CD14-positive monocyte (primary cell): ENCODE results near the gene MNX1. TPM values are rescaled to one million over a fixed set of nuclear protein-coding genes. Genes with fewer than 3 reads are reported as not detected.

Source experiments
- DNase-seq, 3 donors: peaks; one replicate each; pipeline ENCODE4 v3.0.0-alpha.2; 2011 to 2022
- H2AFZ ChIP-seq: 2 replicates; pipeline ENCODE4 v1.6.0; 2012; ENCODE audit warnings: mild to moderate bottlenecking, low read depth, low read length, inconsistent platforms; ENCODE audit not compliant: insufficient read depth, poor library complexity, severe bottlenecking
- H3K27ac ChIP-seq, 2 donors: 1 replicate in 1 of 2; 2 replicates in 1 of 2; pipeline ENCODE4 v1.5.1; 2012 to 2013; ENCODE audit warnings: low read length in 2 of 2, control low read depth in 1 of 2, inconsistent platforms in 1 of 2, low read depth in 1 of 2, mild to moderate bottlenecking in 1 of 2
- H3K27me3 ChIP-seq, 2 donors: one replicate each; pipeline versions ENCODE4 v1.6.0 to v1.6.1; 2011 to 2013; ENCODE audit warnings: low read length in 2 of 2; ENCODE audit not compliant: control insufficient read depth in 2 of 2, insufficient read depth in 2 of 2
- H3K36me3 ChIP-seq, 2 donors: replicated peaks in 1 of 2; 1 replicate in 1 of 2; 2 replicates in 1 of 2; pipeline versions ENCODE4 v1.5.1 to v1.6.1; 2012 to 2013; ENCODE audit warnings: low read length in 2 of 2, control low read depth in 1 of 2, inconsistent platforms in 1 of 2, mild to moderate bottlenecking in 1 of 2; ENCODE audit not compliant: insufficient read depth in 2 of 2, control insufficient read depth in 1 of 2
- H3K4me1 ChIP-seq, 2 donors: 1 replicate in 1 of 2; 2 replicates in 1 of 2; pipeline versions ENCODE4 v1.5.1 to v1.6.1; 2012 to 2013; ENCODE audit warnings: low read length in 2 of 2, control low read depth in 1 of 2, inconsistent platforms in 1 of 2, mild to moderate bottlenecking in 1 of 2, moderate library complexity in 1 of 2; ENCODE audit not compliant: insufficient read depth in 2 of 2, control insufficient read depth in 1 of 2
- H3K4me2 ChIP-seq: replicated peaks from 2 replicates; pipeline ENCODE3; 2012; ENCODE audit warnings: low read length, moderate library complexity, mild to moderate bottlenecking; ENCODE audit not compliant: poor library complexity, severe bottlenecking; ENCODE audit errors: extremely low read depth
- H3K4me3 ChIP-seq, 3 experiments: fragments of 200-600 bp in 1 of 3; sonication (generic) in 1 of 3; replicated peaks in 1 of 3; 1 replicate in 2 of 3; 2 replicates in 1 of 3; pipeline ENCODE4 v1.5.1; 2011 to 2013; ENCODE audit warnings: low read length in 3 of 3, mild to moderate bottlenecking in 3 of 3, control low read depth in 2 of 3, low read depth in 2 of 3, inconsistent platforms in 1 of 3, moderate library complexity in 1 of 3
- H3K79me2 ChIP-seq: 2 replicates; pipeline ENCODE4 v1.6.0; 2012; ENCODE audit warnings: mild to moderate bottlenecking, control low read depth, inconsistent platforms, low read length, moderate library complexity; ENCODE audit not compliant: insufficient read depth
- H3K9ac ChIP-seq: 2 replicates; pipeline ENCODE4 v1.6.0; 2017; ENCODE audit warnings: low read length, mild to moderate bottlenecking; ENCODE audit not compliant: insufficient read depth, poor library complexity, severe bottlenecking
- H3K9me3 ChIP-seq, 2 donors: replicated peaks in 1 of 2; 1 replicate in 1 of 2; 2 replicates in 1 of 2; pipeline versions ENCODE4 v1.5.1 to v1.6.1; 2012 to 2013; ENCODE audit warnings: low read length in 2 of 2, control low read depth in 1 of 2; ENCODE audit not compliant: control insufficient read depth in 1 of 2, insufficient read depth in 1 of 2
- H4K20me1 ChIP-seq: 2 replicates; pipeline ENCODE4 v1.6.0; 2012; ENCODE audit warnings: mild to moderate bottlenecking, low read length, control low read depth, moderate library complexity; ENCODE audit not compliant: insufficient read depth
- H3K27ac Mint-ChIP-seq, 7 donors: one replicate each; pipeline ENCODE4 v1.8.0; 2020; ENCODE audit warnings: mild to moderate bottlenecking in 7 of 7, mixed read lengths in 7 of 7, moderate library complexity in 6 of 7, inconsistent platforms in 2 of 7
- H3K27me3 Mint-ChIP-seq, 3 donors: one replicate each; pipeline ENCODE4 v1.8.0; 2021 to 2022; ENCODE audit warnings: low read depth in 3 of 3, mild to moderate bottlenecking in 3 of 3, mixed read lengths in 3 of 3, moderate library complexity in 3 of 3, inconsistent platforms in 1 of 3
- H3K36me3 Mint-ChIP-seq, 2 donors: one replicate each; pipeline ENCODE4 v1.8.0; 2020; ENCODE audit warnings: mixed read lengths in 2 of 2, inconsistent platforms in 1 of 2, mild to moderate bottlenecking in 1 of 2
- H3K4me1 Mint-ChIP-seq: one replicate; pipeline ENCODE4 v1.8.0; 2020; ENCODE audit warnings: mild to moderate bottlenecking, mixed read lengths
- H3K4me3 Mint-ChIP-seq, 2 donors: one replicate each; pipeline ENCODE4 v1.8.0; 2020; ENCODE audit warnings: mild to moderate bottlenecking in 2 of 2, mixed read lengths in 2 of 2, moderate library complexity in 1 of 2
- H3K9me3 Mint-ChIP-seq, 7 donors: one replicate each; pipeline ENCODE4 v1.8.0; 2020 to 2022; ENCODE audit warnings: mixed read lengths in 7 of 7, mild to moderate bottlenecking in 6 of 7, moderate library complexity in 6 of 7, inconsistent platforms in 2 of 7
- CTCF ChIP-seq: fragments of 200-600 bp; IDR thresholded peaks from one replicate; pipeline ENCODE4 v1.8.0; 2022; ENCODE audit warnings: antibody characterized with exemption, mild to moderate bottlenecking
- WGBS: methylation state at CpG from one replicate; pipeline ENCODE4 v1.1.5; 2013; ENCODE audit warnings: missing lambda C conversion rate; ENCODE audit not compliant: insufficient coverage; 5-methylcytosine and 5-hydroxymethylcytosine counted together
- intact Hi-C, 2 donors: fragments of 100-400 bp; cut with micrococcal nuclease; formaldehyde crosslinking; loops; one replicate each; pipeline versions ENCODE4 v1.15.0 to v1.15.1; 2023
- polyA plus RNA-seq, 3 donors: library from polyadenylated mRNA; depleted of rRNA in 1 of 3; unstranded in 2 of 3; stranded (reverse) in 1 of 3; fragments of 300-500 nt in 2 of 3; fragments of >200 nt in 1 of 3; fragmentation: Illumina TruSeq in 2 of 3; gene quantifications; 1 replicate in 2 of 3; 2 replicates in 1 of 3; pipeline ENCODE4 v1.2.3, GENCODE V29; 2012 to 2021

MNX1 gene
- polyA plus RNA-seq, 3 donors, result not detected

GRCh38 chr7:157022681-157023588 lies 12.5 kb upstream of the MNX1 start:
- H3K27me3 Mint-ChIP-seq, result peaks cover 79 to 98% (median 85%) of the 10 kb centered on the region in 3 donors
- H3K27me3 ChIP-seq, result peaks cover 60 to 86% of the 10 kb centered on the region in 2 donors
- intact Hi-C loops, result no loop called here

More at GRCh38 chr7:157022681-157023588, 12.5 kb upstream of the MNX1 start:
- peaks cover 0 to 3% of the 10 kb centered on the region in 2 donors for H3K36me3 Mint-ChIP-seq
- Histone ChIP-seq H3K4me3 (no peak overlapping the region), H3K79me2 (no peaks in the 10 kb centered on the region), H3K36me3 (no peaks in the 10 kb centered on the region), H3K4me1 (no peaks in the 10 kb centered on the region), H3K9ac (no peak overlapping the region), H3K4me2 (no peak overlapping the region), H2AFZ (no peak overlapping the region), H3K27ac (no peak overlapping the region), H3K9me3 (peaks cover 0 to 33% of the 10 kb centered on the region in 2 donors), H4K20me1 (no peaks in the 10 kb centered on the region)
- TF ChIP-seq CTCF, result no peak
- no peak for DNase-seq
- no peak overlapping the region for H3K27ac Mint-ChIP-seq
- peaks cover 2 to 13% (median 8%) of the 10 kb centered on the region in 7 donors for H3K9me3 Mint-ChIP-seq
- 12% methylated on average over 17 of the region's 19 CpGs for WGBS
- peaks cover 4% of the 10 kb centered on the region for H3K4me1 Mint-ChIP-seq
- peak overlapping the region in 1 of 2 donors; percentile 77 for H3K4me3 Mint-ChIP-seq
